Measurements from ENCODE around the gene MATN4. TPM values are rescaled to one million over a fixed set of nuclear protein-coding genes. Genes with fewer than 3 reads are reported as not detected.

MATN4 gene
- total and polyA plus RNA-seq, 4 donors, result 0.14 to 0.49 (median 0.35) TPM

DNA sequence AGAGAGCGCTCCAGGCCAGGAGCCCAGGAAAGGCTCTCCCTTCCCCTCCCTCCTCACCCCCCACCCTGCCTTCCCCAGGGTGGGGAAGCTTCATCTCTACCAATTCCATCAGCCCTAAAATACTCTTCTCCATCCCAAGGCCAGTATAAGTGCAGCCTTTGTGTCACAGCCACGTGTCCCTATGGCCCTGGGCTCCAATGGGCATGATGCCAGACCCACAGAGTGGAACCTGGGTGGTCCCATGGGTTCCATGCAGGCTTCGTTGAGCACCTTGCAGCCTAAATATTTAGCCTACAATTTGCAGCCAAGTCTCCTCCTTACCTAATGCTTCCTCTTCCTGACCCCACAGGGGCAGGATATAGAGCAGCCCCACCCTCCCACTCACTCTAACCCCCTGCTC is 976 bp upstream of the MATN4 start:
- Histone ChIP-seq H3K4me1 (ENCODE audit: control insufficient read depth in 5 of 5, insufficient read depth in 5 of 5, low read length in 5 of 5) (peaks cover 0 to 5% (median 0%) of the 10 kb centered on the region in 5 donors), H3K27ac (ENCODE audit: low read depth in 1 of 2, low read length in 1 of 2) (no peak overlapping the region), H3K27me3 (ENCODE audit: control insufficient read depth in 3 of 3, insufficient read depth in 3 of 3, low read length in 2 of 3) (peaks cover 0 to 36% (median 25%) of the 10 kb centered on the region in 3 donors), H3K9me3 (ENCODE audit: control insufficient read depth in 4 of 4, insufficient read depth in 3 of 4, low read length in 3 of 4) (no peaks in the 10 kb centered on the region), H3K36me3 (ENCODE audit: control insufficient read depth in 4 of 4, insufficient read depth in 4 of 4, low read length in 4 of 4) (no peaks in the 10 kb centered on the region), H3K9ac (ENCODE audit: insufficient read depth in 1 of 2, low read length in 2 of 2) (no peak overlapping the region), H3K4me3 (no peak overlapping the region)
- DNase-seq (no peak), ATAC-seq (ENCODE audit: insufficient read depth, low FRiP score) (no peak)
- TF ChIP-seq, protein P1, sequence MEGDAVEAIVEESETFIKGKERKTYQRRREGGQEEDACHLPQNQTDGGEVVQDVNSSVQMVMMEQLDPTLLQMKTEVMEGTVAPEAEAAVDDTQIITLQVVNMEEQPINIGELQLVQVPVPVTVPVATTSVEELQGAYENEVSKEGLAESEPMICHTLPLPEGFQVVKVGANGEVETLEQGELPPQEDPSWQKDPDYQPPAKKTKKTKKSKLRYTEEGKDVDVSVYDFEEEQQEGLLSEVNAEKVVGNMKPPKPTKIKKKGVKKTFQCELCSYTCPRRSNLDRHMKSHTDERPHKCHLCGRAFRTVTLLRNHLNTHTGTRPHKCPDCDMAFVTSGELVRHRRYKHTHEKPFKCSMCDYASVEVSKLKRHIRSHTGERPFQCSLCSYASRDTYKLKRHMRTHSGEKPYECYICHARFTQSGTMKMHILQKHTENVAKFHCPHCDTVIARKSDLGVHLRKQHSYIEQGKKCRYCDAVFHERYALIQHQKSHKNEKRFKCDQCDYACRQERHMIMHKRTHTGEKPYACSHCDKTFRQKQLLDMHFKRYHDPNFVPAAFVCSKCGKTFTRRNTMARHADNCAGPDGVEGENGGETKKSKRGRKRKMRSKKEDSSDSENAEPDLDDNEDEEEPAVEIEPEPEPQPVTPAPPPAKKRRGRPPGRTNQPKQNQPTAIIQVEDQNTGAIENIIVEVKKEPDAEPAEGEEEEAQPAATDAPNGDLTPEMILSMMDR (IDR thresholded peaks at IDR 0.05; ENCODE audit: control extremely low read depth, extremely low read depth), result no peak
- 65 to 80% methylated on average over 3 of the region's 3 CpGs for WGBS, 2 donors

DNA sequence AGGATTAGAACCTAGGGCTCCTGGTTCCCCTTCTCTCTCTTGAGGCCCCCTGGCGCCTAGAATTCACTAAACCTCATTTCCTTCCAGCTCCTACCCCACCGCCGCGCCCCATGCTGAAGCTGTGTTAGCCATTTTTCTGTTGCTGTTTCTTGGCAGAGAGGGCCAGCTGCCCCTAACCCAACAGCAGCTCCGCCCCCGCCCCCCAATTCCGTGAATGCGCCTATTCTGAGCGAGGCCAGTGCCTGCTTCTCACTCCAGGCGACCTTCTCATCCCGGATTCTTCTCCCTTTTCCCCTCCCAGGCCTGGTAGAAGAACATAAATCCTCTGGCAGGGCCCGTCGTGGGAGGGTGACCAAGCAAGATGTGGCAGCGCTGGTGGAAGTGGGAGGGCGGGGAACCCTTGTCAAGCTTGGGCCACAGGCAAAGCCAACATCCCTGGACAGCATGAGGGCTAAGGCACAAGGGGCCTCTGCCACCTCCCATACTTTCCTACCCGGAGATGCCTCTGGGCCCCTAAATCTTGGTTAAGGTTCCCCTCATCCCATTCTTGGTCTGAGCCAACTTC is 941 bp downstream of the MATN4 start:
- Histone ChIP-seq H3K27ac (ENCODE audit: low read depth in 1 of 2, low read length in 1 of 2) (no peak overlapping the region), H3K4me3 (no peak overlapping the region), H3K4me1 (ENCODE audit: control insufficient read depth in 5 of 5, insufficient read depth in 5 of 5, low read length in 5 of 5) (peaks cover 0 to 5% (median 0%) of the 10 kb centered on the region in 5 donors), H3K9ac (ENCODE audit: insufficient read depth in 1 of 2, low read length in 2 of 2) (no peak overlapping the region), H3K9me3 (ENCODE audit: control insufficient read depth in 4 of 4, insufficient read depth in 3 of 4, low read length in 3 of 4) (no peaks in the 10 kb centered on the region), H3K27me3 (ENCODE audit: control insufficient read depth in 3 of 3, insufficient read depth in 3 of 3, low read length in 2 of 3) (peaks cover 0 to 36% (median 34%) of the 10 kb centered on the region in 3 donors), H3K36me3 (ENCODE audit: control insufficient read depth in 4 of 4, insufficient read depth in 4 of 4, low read length in 4 of 4) (no peaks in the 10 kb centered on the region)
- 46 to 48% methylated on average over 16 of the region's 16 CpGs for WGBS, 2 donors
- TF ChIP-seq, protein P1 (IDR thresholded peaks at IDR 0.05; ENCODE audit: control extremely low read depth, extremely low read depth), result no peak
- no peak for ATAC-seq (ENCODE audit: insufficient read depth, low FRiP score)
- no peak for DNase-seq

DNA sequence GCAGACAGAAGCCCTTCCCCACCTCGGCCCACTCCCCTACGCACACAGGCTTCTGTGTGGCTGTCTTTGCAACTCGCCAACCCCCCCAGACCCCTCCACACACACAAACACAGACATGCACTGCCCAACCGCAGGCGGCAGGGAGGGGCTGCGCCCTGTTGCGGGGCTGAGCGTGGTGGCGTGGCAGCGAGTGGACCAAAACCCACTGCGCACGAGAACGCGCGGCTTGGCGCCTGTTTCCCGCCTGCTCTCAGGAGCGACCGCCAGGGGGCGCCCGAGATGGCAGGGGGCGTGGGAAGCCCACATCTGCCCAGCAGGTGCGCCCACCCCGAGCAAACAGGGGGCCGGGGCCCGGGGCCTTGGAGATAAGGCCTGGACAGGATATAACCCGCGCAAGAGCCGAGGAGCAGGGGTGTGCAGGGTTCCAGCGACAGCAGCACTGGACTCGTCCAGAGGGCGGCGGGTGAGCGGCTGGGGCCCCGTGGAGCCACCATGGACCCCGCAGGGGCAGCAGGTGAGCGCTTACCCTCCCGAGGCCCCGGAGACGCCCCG is 1.6 kb downstream of the MATN4 start, which contains the start of gene RBPJL:
RBPJL (plus strand) TSS at position 410 of the 552 bp plus-strand sequence; CDS start at position 493, 83 bp downstream.
- no peak for ATAC-seq (ENCODE audit: insufficient read depth, low FRiP score)
- TF ChIP-seq, protein P1 (IDR thresholded peaks at IDR 0.05; ENCODE audit: control extremely low read depth, extremely low read depth), result no peak
- Histone ChIP-seq H3K27ac (ENCODE audit: low read depth in 1 of 2, low read length in 1 of 2) (no peak within 1 kb of the TSS), H3K4me3 (no peak within 1 kb of the TSS), H3K27me3 (ENCODE audit: control insufficient read depth in 3 of 3, insufficient read depth in 3 of 3, low read length in 2 of 3) (peaks cover 0 to 37% (median 36%) of the 10 kb centered on the region in 3 donors), H3K9ac (ENCODE audit: insufficient read depth in 1 of 2, low read length in 2 of 2) (no peak within 1 kb of the TSS), H3K9me3 (ENCODE audit: control insufficient read depth in 4 of 4, insufficient read depth in 3 of 4, low read length in 3 of 4) (no peaks in the 10 kb centered on the region), H3K4me1 (ENCODE audit: control insufficient read depth in 5 of 5, insufficient read depth in 5 of 5, low read length in 5 of 5) (peaks cover 0 to 5% (median 0%) of the 10 kb centered on the region in 5 donors), H3K36me3 (ENCODE audit: control insufficient read depth in 4 of 4, insufficient read depth in 4 of 4, low read length in 4 of 4) (no peaks in the 10 kb centered on the region)
- DNase-seq, result no peak
- WGBS, 2 donors, result 19 to 20% methylated on average over 41 of the region's 41 CpGs
